ENCODE results near the gene TNRC6C. TPM values are rescaled to one million over a fixed set of nuclear protein-coding genes. Genes with fewer than 3 reads are reported as not detected.

TNRC6C gene
- total RNA-seq, 2 donors from 2014 or later, result 31.0 to 48.1 TPM

DNA sequence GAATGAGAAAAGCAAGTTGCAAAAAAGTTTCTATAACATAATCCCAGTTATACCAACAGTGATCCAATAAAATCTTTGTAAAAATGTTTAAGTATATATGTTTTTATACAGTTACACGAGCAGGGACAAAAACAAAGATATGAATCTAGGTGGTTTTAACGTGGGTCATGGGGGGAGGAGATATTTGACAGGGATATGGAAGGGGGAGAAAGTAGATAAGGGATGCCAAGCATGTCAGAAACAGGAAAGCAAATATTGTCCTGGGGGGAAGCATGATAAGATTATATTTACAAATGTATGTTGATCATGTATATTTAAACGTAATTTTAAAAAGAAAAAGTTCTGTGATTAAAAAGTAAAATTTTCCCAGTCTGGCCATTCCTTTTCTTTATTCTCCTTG, 43.1 kb downstream of the TNRC6C start:
- intact Hi-C loops (cut with DNase I), result no loop called here
- no peak for DNase-seq (ENCODE audit: low spot score)

DNA sequence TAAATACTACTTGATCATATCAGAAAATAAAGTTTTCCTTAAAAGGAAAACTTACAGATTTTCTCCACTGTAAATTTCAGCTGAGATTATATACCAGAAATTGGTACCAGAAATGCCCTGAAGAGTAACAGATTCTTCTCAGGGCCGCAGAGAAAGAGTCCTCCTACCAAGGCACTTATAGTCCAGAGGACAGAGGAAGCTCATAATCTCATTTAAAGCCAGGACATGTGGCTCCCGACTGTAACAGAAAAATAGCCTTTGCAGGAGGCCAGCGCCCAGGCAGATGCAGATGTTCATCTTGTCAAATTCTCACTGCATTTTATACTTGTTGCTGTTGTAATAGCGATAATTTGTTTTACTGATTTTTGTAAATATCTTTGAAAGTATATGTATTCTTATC, 43.7 kb downstream of the TNRC6C start:
- DNase-seq (ENCODE audit: low spot score), result no peak
- intact Hi-C loops (cut with DNase I), result no loop called here

DNA sequence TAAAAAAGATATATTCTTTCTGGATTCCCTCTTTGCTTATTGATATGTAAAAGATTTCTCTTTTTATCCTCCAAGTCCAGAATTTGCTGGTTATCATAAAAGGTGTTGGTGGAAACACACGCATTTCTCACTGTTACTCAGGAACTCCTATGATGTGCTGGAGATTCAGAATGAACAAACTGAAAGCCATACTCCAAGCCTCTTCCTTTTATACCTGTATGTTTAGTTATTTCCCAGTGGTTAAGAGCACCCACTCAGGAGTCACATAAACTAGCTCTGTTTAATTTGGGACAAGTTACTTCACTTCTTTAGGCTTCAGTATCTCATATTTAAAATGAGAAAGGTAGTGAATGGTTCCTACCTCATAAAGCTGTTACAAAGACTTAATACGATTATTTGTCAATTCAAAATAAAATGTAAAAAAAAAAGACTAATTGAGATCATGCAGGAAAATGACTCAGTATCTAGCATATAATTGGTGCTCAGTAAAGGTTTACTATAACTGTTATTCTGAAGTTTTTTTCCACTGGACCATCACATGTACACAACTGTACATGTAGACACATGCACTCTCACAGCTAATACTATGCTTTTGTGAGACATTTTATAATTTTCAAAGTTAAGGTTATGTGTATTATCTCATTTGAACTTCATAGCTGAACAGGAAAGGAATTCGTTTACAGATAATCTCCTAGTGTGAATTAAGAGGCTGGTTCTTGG, 47.1 kb downstream of the TNRC6C start:
- intact Hi-C loops (cut with DNase I), result no loop called here
- DNase-seq (ENCODE audit: low spot score), result no peak

DNA sequence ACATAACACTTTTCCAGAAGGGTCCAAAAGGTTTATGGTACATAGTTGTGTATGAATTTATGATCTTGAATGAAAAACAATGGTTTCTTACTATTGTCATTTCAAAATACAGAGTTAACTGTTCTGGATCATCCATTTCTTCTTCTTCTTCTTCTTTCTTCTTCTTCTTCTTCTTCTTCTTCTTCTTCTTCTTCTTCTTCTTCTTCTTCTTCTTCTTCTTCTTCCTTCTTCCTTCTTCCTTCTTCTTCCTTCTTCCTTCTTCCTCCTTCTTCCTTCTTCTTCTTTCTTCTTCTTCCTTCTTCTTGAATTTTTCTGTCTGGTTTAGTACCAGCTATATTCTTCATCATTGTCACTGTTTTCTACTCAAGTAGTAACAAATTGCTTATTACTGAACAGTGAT, 47.8 kb downstream of the TNRC6C start:
- no peak for DNase-seq (ENCODE audit: low spot score)
- intact Hi-C loops (cut with DNase I), result no loop called here

DNA sequence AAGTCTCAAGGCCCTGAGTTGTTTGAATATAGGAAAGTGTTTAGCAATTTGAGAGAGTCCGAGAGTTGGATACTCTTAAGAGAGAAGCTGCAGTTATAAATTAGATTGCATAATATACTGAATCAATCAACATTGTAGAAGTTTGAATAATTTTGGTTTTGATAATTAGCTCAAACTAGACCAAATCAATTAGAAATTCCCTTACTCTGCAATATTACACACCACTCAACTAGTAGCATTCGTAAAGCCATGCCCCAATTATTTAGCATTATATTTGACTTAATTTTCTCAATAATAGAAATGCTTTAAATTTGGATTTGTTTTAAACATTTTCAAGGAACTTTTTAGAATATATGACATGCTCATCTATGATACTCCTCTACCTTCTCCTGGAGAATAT, 49.1 kb downstream of the TNRC6C start:
- intact Hi-C loops (cut with DNase I), result no loop called here

DNA sequence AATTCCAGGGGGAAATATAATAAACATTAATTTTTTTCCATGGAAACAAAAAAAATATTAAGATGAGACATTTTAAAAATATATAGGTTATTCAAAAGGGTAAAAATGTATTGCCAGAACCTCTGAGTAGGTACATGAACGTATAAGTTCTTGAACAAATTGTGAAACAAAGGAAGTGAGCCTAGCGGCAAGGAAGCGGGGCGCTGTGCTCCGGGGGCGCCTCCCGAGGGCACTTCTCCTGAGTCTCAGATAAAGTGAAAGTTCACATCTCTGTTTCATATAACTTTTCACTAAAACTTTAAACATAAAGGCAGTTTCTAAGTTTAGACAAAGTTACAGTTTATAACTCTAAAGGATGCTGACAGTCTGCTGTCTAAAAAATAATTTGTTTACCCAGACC, 52.3 kb downstream of the TNRC6C start:
- no peak for DNase-seq (ENCODE audit: low spot score)
- intact Hi-C loops (cut with DNase I), result no loop called here

More for the DNA sequence above, 49.1 kb downstream of the TNRC6C start:
- DNase-seq (ENCODE audit: low spot score), result no peak

DNA sequence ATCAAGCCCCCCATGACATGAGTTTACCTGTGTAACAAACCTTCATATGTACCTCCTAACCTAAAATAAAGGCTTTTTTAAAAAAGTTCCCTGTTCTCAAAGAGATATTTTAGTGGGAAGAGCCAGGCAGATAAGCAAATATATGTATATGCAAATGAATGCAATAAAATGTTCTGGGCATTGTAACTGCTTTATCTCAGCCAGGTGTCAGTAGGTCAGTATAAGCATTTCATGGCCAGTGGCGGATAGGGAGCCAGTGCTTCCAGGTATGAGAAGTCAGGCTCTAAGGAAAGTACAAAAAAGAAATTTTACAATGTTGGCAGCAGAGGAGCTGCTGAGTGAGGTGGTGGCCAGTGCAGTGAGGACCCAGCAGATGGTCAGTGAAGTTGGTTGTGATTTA, 53.9 kb downstream of the TNRC6C start:
- DNase-seq (ENCODE audit: low spot score), result no peak
- intact Hi-C loops (cut with DNase I), result no loop called here

DNA sequence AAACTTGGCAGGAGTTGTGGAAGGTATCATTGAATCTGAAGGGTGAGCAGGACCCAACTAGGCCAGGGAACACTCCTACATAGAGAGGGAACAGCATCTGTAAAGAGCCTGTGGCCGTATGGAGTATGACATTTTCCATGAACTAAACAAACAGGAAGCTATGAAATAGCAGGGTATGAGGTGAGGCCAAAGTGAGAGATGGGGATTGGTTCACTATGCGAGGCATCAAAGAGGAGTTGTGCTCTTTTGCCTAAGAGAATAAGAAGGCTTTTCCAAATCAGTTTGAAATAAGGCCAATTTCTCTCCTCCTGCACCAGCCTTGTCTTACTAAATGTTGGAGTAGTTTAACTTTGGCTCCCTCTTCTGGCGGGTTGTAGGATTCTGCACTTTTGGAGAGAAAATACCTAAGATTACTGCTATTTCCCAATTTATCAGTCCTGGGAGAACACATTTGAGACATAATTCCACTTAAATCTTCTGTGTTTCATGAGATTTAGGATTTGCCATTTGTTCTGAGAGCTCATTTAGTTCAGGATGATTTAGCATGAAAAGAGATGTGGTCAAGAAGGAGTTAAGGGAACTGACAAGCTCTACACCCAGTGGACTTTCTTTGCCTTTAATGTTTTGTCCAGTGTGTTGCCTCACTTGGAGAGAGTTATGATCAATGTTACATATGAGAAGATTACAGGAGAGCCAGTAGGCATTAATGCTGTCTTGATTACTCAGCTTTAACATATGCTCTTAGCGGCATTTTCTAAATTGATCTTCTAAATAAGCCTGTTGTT, 55.4 kb downstream of the TNRC6C start:
- intact Hi-C loops (cut with DNase I), result no loop called here
- DNase-seq (ENCODE audit: low spot score), result no peak

DNA sequence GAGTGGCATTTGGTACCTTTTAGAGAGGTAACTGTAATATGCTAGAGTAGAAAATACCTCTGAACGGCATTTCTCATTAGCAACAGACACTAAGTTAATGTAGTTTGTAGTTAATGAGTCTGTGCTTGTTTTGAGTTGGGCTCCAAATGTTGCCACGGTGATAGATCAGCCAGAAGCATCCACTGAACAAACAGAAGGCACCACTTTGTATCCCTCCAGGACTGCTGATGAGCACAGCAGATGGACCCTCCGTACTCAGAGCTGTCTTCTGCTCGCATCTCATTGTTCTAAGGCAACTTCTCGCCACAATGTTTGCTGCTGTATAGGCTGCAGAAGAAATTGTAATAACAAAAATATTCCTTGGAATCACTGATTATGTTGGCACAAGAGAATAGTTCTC, 56.1 kb downstream of the TNRC6C start:
- intact Hi-C loops (cut with DNase I), result loop anchor here in 1 of 2 donors (5.0 kb wide), 1 partner anchor 472 kb away; no protein-coding TSS in a partner anchor
- no peak for DNase-seq (ENCODE audit: low spot score)

DNA sequence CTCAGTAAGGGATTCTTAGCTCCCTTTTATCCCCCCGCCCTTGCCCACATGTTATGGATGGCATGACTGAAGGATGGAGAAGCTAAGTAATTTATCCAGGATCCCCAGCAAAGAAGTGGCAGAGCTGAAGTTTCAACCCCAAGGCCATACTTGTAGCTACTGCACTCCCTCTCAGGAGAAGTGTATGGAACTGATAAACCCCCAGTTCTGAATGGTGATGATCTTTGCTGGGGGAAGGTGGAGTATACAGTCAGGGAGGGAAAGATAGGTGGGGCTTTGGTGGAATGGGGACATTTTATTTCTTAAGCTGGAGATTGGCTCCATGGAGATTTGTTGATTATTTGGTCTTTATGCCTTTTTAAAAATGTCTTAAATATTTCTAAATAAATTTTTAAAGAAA, 58.3 kb downstream of the TNRC6C start:
- DNase-seq (ENCODE audit: low spot score), result no peak
- intact Hi-C loops (cut with DNase I), result loop anchor here in 1 of 2 donors (5.0 kb wide), 1 partner anchor 475 kb away; no protein-coding TSS in a partner anchor

DNA sequence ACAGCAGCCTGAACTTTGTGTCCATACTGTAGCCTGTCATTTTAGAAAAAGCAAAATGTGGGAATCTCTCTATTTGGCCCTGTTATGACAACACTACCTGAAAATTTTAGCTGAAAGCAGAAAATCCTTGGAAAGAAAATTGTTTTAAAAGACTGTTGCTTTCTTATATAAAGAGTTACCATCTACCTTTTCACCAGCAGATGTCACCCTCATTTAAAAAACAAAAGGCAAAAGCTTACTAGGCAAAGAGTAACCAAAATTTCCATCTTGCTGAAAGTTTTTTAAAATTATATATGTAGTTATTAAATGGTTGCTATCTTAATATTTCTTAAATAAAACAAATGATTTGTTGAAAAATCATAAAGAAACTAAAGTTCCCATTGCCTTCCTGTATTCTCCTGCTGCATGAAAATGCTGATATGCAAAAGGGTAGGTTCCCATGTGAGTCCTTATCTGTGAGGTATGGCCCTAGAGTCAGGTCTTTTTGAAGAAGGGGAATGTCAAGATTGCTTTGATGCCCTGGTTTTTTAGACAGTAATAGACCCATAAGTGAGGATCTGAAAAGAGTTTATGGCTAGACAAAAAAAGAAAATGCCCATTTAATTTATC, 61.0 kb downstream of the TNRC6C start:
- DNase-seq (ENCODE audit: low spot score), result no peak
- intact Hi-C loops (cut with DNase I), result loop anchor here in 1 of 2 donors (5.0 kb wide), 1 partner anchor 477 kb away; no protein-coding TSS in a partner anchor

DNA sequence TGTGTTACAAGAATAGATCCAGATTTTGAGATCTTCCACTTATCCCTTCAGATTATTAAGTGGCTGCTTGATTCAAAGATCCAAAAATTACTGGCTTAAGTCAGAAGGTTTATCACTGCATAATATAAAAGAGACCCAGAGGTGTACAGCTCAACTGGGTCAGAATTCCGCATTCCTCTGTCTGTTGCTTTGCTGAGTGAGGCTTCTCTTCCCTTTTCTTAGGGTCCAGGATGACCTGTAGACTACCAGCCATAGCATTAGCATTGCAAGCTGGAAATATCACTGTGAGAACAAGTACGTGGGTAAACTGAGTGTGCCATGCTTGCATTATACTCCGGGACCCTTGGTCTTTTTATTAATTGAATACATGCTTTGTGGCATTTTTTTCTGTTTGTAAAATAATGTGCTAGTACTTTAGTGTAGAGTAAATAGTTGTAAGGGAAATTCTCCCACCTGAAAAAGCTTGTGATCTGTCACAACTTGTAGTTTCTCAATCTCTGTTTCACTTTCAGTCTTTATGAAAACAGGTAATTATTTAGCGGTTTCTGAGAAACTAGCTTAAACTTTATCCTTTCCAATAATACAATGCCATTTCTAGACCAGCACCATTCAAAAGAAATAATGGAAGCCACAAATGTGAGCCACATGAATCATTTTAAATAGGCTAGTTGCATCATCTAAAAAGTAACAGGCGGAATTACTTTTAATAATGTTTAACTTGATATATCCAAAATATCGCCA, 61.6 kb downstream of the TNRC6C start:
- intact Hi-C loops (cut with DNase I), result loop anchor here (5.0 to 10.0 kb wide), 2 partner anchors 55 to 478 kb away; no protein-coding TSS in a partner anchor
- DNase-seq (ENCODE audit: low spot score), result no peak

DNA sequence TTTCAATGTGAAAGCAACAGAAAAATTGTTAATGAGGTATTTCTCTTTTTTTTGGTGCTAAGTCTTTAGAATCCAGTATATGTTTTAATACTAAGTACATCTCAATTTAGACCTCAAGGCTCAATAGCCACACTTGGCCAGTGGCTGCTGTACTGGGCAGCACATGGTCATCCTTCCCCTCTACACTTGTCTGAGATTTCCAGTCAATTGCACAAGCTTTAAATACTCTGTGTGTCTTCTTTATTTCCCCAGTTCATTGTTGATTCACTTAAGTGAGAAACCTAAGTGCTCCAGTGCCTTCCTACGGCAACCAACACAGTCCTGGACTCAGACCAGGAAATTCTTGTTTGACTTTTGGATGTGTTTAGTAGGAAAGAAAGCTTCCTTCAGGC, 62.2 kb downstream of the TNRC6C start:
- intact Hi-C loops (cut with DNase I), result loop anchor here in 1 of 2 donors (10.0 kb wide), 1 partner anchor 54 kb away; no protein-coding TSS in a partner anchor
- DNase-seq (ENCODE audit: low spot score), result no peak

DNA sequence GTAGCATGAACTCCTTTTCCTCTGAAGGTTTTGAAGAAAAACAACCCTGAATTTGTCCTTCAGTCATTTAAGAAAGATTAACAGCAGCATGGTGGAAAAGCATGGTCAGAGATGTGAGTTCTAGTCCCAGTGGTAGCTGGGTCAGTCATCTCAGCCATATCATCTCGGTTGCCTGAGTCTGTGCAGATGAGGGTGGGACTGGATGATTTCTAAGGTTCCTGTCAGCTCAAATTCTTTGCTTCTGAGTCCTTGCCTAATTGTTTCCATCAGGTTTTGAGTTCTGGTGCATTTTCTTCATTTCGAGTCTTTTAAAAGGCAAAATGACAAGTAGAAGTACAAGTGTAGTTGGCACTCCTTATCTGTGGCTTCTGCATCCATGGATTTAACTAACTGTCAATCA, 63.9 kb downstream of the TNRC6C start:
- intact Hi-C loops (cut with DNase I), result loop anchor here in 1 of 2 donors (10.0 kb wide), 1 partner anchor 52 kb away; no protein-coding TSS in a partner anchor
- no peak for DNase-seq (ENCODE audit: low spot score)

DNA sequence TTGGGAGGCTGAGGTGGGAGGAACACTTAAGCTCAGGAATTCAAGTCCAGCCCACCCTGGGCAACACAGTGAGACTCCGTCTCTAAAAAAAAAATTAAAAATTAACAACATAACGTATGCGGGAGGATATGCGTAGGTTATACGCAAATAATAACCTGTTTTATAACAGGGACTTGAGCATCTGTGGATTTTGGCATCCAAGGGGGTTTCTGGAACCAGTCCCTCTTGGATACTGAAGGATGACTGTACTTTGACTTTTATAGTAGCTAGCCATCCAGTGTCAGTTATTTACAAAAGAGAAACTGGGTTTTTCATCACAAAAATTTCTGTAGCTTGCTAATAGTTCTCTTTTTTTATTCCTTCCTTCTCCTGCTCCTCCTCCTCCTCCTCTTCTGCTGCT, 64.5 kb downstream of the TNRC6C start:
- no peak for DNase-seq (ENCODE audit: low spot score)
- intact Hi-C loops (cut with DNase I), result loop anchor here in 1 of 2 donors (10.0 kb wide), 1 partner anchor 52 kb away; no protein-coding TSS in a partner anchor

DNA sequence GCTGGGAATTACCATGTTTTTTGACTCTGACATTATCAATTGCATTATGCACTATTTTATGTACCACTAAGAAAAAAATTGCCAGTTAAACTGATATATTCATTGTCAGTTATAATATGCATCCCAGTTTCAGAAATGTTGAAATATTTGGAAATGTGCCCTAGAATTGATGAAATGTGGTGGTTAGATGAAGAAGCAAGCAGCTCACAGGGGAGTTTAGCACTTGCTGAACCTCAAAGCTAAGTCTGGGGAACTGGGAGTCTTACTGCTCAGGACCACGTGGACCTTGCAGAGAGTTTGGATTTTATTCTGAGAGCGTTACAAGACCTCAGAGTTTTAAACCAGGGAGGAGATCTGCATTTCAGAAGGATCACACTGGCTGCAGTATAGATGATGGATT, 67.9 kb downstream of the TNRC6C start:
- no peak for DNase-seq (ENCODE audit: low spot score)
- intact Hi-C loops (cut with DNase I), result loop anchor here in 1 of 2 donors (10.0 kb wide), 1 partner anchor 48 kb away; no protein-coding TSS in a partner anchor

DNA sequence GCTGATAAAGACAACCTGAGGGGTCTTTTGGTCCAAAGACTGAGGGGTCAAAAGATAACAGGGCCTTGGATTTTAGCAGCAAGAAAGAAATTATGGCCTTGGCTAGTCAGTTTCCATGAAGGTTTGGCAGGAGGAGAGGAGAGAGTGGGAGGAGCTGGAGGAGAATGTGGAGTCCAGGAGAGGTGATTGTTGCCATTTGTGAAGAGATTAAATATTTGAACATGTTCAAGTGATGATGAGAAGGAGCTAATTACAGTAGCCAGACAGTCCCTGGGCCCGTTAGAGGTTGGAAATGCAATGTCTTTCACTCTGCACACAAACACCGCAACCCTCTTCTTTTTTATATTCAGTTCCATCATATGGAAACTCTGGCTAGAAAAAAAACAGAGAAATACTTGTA, 68.6 kb downstream of the TNRC6C start:
- intact Hi-C loops (cut with DNase I), result loop anchor here in 1 of 2 donors (10.0 kb wide), 1 partner anchor 48 kb away; no protein-coding TSS in a partner anchor

DNA sequence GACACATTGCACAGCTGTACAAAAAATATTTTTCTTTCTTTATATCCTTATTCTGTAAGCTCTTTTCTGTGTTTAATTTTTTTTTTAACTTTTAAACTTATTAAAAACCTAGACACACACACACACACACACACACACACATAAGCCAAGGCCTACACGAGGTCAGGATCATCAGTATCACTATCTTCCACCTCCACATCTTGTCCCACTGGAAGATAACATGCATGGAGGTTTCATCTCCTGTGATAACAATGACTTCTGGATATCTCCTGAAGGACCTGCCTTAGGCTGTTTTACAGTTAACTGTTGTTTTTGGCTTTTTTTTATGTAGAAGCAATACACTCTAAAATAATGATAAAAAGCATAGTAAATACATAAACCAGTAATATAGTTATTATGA, 71.2 kb downstream of the TNRC6C start:
- intact Hi-C loops (cut with DNase I), result loop anchor here in 1 of 2 donors (10.0 kb wide), 1 partner anchor 45 kb away; no protein-coding TSS in a partner anchor
- DNase-seq (ENCODE audit: low spot score), result no peak

More for the DNA sequence above, 68.6 kb downstream of the TNRC6C start:
- DNase-seq (ENCODE audit: low spot score), result no peak

DNA sequence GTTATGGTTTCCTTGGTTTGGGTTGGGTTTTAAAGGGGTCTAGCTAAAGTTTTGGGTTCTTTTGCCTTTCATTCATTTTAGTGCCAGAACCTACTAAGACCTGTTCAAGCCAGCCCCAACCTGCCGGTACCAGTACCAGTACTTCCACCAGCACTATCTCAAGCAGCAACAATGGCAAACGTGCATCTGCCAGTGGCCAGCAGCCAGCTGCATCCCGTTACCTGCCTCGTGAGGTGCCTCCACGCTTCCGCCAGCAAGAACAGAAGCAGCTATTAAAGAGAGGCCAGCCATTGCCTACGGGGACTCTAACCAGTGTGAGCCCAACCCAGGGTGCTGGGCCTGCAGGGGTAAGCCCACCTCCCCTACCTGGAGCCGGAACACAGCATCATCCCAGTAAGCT, 72.9 kb downstream of the TNRC6C start:
- DNase-seq (ENCODE audit: low spot score), result no peak
- intact Hi-C loops (cut with DNase I), result no loop called here

Data from posterior vena cava (tissue), 2 donors.